GM21381 (cell line): ENCODE data around the gene MAGEB17.

ENCODE experiments used
- ATAC-seq: cut with Tn5 transposase; IDR thresholded peaks from one replicate; pipeline ENCODE4 v1.9.1; 2021; ENCODE audit warnings: mild to moderate bottlenecking, moderate library complexity; ENCODE audit not compliant: unreplicated experiment

MAGEB17 gene

GRCh38 chrX:16205840-16206239 lies 38.6 kb downstream of the MAGEB17 start:
- no peak for ATAC-seq

- no peak for ATAC-seq
Observed at GRCh38 chrX:16207634-16208033, 40.4 kb downstream of the MAGEB17 start.

- no peak for ATAC-seq
Observed at GRCh38 chrX:16208601-16209000, 41.3 kb downstream of the MAGEB17 start.

- ATAC-seq = no peak
Observed at GRCh38 chrX:16210061-16210460, 42.8 kb downstream of the MAGEB17 start.

- no peak for ATAC-seq
Observed at GRCh38 chrX:16212024-16212423, 44.7 kb downstream of the MAGEB17 start.

GRCh38 chrX:16212436-16212835 lies 45.2 kb downstream of the MAGEB17 start:
- no peak for ATAC-seq

GRCh38 chrX:16213961-16214360 lies 46.7 kb downstream of the MAGEB17 start:
- no peak for ATAC-seq

GRCh38 chrX:16215660-16216059 lies 48.4 kb downstream of the MAGEB17 start:
- no peak for ATAC-seq
